Fibroblast of villous mesenchyme (primary cell): ENCODE data around the gene OSTF1. TPM values are rescaled to one million over a fixed set of nuclear protein-coding genes. Genes with fewer than 3 reads are reported as not detected.

Experiments used
- DNase-seq: peaks from one replicate; pipeline ENCODE4 v3.0.0-alpha.2; 2010; ENCODE audit warnings: low read depth
- H3K4me3 ChIP-seq: 2 replicates; pipeline ENCODE4 v1.5.1; 2011; ENCODE audit warnings: low read depth, mild to moderate bottlenecking, low read length
- total RNA-seq: library from RNA; depleted of rRNA; stranded (reverse); fragments of >200 nt; gene quantifications from 2 replicates; pipeline ENCODE4 v1.2.3, GENCODE V29; 2012
- TF ChIP-seq, protein P1 (sequence below): IDR thresholded peaks from 2 replicates; pipeline ENCODE4 v1.5.1; 2012; ENCODE audit warnings: low read depth, mild to moderate bottlenecking, low read length; ENCODE audit not compliant: insufficient read depth

Gene OSTF1
- total RNA-seq, 1 donor: 31.1 TPM

DNA sequence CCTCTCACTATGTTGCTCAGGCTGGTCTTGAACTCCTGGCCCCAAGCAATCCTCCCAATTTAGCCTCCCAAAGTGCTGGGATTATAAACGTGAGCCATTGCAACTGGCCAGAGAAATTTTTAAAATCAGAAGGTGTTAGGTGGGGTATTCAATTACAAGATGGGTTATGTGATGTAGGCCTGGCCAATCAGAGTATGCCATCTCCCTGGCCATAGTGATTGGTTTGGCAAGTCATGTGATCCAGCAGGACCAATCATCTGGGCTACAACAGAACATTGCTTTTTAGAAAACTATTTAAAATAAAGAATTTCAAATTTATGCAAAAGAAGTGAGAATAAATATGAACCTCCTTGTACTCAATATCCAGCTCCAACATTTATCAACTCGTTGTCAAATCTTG is 22.8 kb upstream of the OSTF1 start:
- TF ChIP-seq, protein P1, sequence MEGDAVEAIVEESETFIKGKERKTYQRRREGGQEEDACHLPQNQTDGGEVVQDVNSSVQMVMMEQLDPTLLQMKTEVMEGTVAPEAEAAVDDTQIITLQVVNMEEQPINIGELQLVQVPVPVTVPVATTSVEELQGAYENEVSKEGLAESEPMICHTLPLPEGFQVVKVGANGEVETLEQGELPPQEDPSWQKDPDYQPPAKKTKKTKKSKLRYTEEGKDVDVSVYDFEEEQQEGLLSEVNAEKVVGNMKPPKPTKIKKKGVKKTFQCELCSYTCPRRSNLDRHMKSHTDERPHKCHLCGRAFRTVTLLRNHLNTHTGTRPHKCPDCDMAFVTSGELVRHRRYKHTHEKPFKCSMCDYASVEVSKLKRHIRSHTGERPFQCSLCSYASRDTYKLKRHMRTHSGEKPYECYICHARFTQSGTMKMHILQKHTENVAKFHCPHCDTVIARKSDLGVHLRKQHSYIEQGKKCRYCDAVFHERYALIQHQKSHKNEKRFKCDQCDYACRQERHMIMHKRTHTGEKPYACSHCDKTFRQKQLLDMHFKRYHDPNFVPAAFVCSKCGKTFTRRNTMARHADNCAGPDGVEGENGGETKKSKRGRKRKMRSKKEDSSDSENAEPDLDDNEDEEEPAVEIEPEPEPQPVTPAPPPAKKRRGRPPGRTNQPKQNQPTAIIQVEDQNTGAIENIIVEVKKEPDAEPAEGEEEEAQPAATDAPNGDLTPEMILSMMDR: no peak
- DNase-seq: no peak
- H3K4me3 ChIP-seq: no peak overlapping the region

- TF ChIP-seq, protein P1: no peak
- no peak for DNase-seq
- no peak overlapping the region for H3K4me3 ChIP-seq
Observed at GRCh38 chr9:75067894-75068293, 20.4 kb upstream of the OSTF1 start.

GRCh38 chr9:75069171-75069570 is 19.1 kb upstream of the OSTF1 start:
- H3K4me3 ChIP-seq: no peak overlapping the region
- DNase-seq: no peak
- TF ChIP-seq, protein P1: no peak

DNA sequence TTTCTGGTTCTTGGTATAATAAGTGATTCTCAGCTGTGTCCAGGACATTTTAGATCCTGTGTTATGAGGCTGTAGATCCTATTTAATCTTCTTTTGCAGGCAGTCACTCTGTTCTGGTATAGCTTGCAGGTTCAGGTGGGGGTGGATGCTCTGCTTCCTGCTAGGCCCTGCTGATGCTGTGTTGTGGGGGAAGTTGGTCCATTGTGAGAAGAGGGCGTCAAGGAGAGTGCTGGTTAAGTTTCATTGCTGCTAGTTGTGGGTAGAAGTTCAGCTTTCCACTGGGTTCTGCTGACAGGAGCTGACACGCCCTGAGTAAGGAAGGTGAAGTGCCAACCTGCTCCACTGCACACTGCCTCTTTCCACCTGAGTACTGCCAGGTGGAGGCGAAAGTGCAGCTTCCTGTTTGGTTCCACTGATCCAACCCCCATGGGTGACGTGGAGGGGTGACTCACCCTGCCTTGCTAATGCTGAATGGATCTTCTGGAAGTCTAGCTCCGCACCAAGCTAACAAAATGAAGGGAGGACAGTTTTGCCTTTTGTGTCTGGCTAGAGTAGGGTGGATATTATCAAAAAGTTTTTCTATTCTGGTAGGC is 16.7 kb upstream of the OSTF1 start:
- TF ChIP-seq, protein P1: no peak
- no peak for DNase-seq
- no peak overlapping the region for H3K4me3 ChIP-seq

GRCh38 chr9:75072895-75073294 is 15.4 kb upstream of the OSTF1 start:
- no peak overlapping the region for H3K4me3 ChIP-seq
- TF ChIP-seq, protein P1: no peak
- DNase-seq: no peak

DNA sequence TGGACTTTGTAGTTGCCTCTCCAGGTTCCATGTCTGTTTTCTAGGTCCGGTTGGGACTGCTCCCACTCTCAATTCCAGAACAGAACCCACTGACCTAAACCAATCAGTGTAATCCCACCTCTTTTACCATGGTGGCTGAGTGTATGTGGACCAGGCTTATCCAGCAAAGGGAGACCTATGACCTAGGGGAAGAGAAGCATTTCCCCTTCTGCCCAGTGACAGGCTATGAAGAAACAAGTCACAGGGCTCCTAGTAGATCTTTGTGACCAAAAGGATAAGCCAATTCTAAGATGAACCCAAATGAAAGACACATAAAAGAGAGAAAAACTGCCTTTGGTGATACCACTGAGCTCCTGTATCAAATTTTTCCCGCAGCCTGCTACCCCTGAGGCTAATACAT is 6.7 kb upstream of the OSTF1 start:
- no peak for DNase-seq
- TF ChIP-seq, protein P1: no peak
- no peak overlapping the region for H3K4me3 ChIP-seq

- DNase-seq: no peak
- TF ChIP-seq, protein P1: no peak
- no peak overlapping the region for H3K4me3 ChIP-seq
Observed at GRCh38 chr9:75083188-75083970, 4.9 kb upstream of the OSTF1 start.
